ENCODE measurements around the gene NRXN3. TPM values are rescaled to one million over a fixed set of nuclear protein-coding genes. Genes with fewer than 3 reads are reported as not detected.
A peak's percentile ranks its signal among the peaks of the same experiment; 100 is the strongest.

NRXN3 gene
- total RNA-seq, 5 donors from 2014 or later (not counting 1 experiment from before 2014, with no cell fraction given), result not detected

- Mint-ChIP-seq H3K9me3 (no peaks in the 10 kb centered on the region), H3K4me1 (no peaks in the 10 kb centered on the region), H3K27ac (no peak overlapping the region), H3K27me3 (peaks cover 0 to 3% of the 10 kb centered on the region in 2 donors), H3K4me3 (no peak overlapping the region), H3K36me3 (no peaks in the 10 kb centered on the region)
- no peak for DNase-seq
- Histone ChIP-seq H3K4me1 (ENCODE audit: control insufficient read depth in 1 of 2, extremely low read depth in 1 of 2, insufficient read depth in 2 of 2, low read length in 2 of 2) (no peaks in the 10 kb centered on the region), H3K27me3 (replicated peaks in 1 of 2; ENCODE audit: control insufficient read depth in 2 of 2, extremely low read depth in 1 of 2, insufficient read depth in 2 of 2, low read length in 1 of 2) (peaks cover 0 to 2% of the 10 kb centered on the region in 2 experiments), H3K9me3 (no peaks in the 10 kb centered on the region), H3K27ac (ENCODE audit: low read length) (no peak overlapping the region), H3K36me3 (ENCODE audit: control insufficient read depth in 2 of 2, extremely low read depth in 1 of 2, insufficient read depth in 1 of 2, low read length in 1 of 2) (no peaks in the 10 kb centered on the region), H3K4me3 (ENCODE audit: control insufficient read depth in 1 of 2, extremely low read depth in 1 of 2, low read length in 1 of 2) (no peak overlapping the region)
- WGBS (ENCODE audit: insufficient coverage), result 67% methylated on average over 2 of the region's 4 CpGs
- ChIA-PET POLR2A (no interaction called here), CTCF (no interaction called here)
- no peak for ATAC-seq (replicated peaks in 1 of 4)
These were observed 192.8 kb downstream of the NRXN3 start for GRCh38 chr14:78363008-78363407.

- no peaks in the 10 kb centered on the region for H3K27me3 ChIP-seq (replicated peaks in 1 of 2; ENCODE audit: control insufficient read depth in 2 of 2, extremely low read depth in 1 of 2, insufficient read depth in 2 of 2, low read length in 1 of 2)
- H3K27ac Mint-ChIP-seq, result no peak overlapping the region
These were observed 197.2 kb downstream of the NRXN3 start for GRCh38 chr14:78367355-78367754.

DNA sequence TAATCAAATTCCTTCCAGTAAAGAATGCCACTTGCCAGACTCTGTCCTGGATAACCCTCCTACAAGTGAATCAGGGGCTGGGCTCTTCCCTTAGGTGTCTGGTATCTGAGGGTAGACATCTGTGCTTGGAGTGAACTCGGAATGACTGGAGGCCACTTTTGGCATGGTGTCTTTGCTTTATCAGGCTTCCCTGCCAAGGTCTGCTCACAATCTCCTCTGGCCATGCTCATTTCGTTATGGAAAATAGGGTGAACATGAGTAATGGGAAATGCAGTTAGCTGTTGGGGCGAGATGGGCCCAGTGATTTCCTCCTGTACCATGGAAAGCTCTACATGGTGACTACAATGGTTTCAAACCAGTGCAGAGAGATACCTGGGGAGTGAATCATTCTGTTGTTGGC is 212.9 kb downstream of the NRXN3 start:
- Histone ChIP-seq H3K4me1 (ENCODE audit: control insufficient read depth in 1 of 2, extremely low read depth in 1 of 2, insufficient read depth in 2 of 2, low read length in 2 of 2) (no peaks in the 10 kb centered on the region), H3K9me3 (no peaks in the 10 kb centered on the region), H3K4me3 (ENCODE audit: control insufficient read depth in 1 of 2, extremely low read depth in 1 of 2, low read length in 1 of 2) (no peak overlapping the region), H3K27me3 (replicated peaks in 1 of 2; ENCODE audit: control insufficient read depth in 2 of 2, extremely low read depth in 1 of 2, insufficient read depth in 2 of 2, low read length in 1 of 2) (no peaks in the 10 kb centered on the region), H3K36me3 (ENCODE audit: control insufficient read depth in 2 of 2, extremely low read depth in 1 of 2, insufficient read depth in 1 of 2, low read length in 1 of 2) (no peaks in the 10 kb centered on the region), H3K27ac (ENCODE audit: low read length) (no peak overlapping the region)
- no peak overlapping the region for H3K27ac Mint-ChIP-seq
- H3K36me3 Mint-ChIP-seq, result no peaks in the 10 kb centered on the region
- no peaks in the 10 kb centered on the region for H3K27me3 Mint-ChIP-seq
- no peak overlapping the region for H3K4me3 Mint-ChIP-seq
- H3K4me1 Mint-ChIP-seq, result no peaks in the 10 kb centered on the region
- POLR2A ChIA-PET, result no interaction called here
- WGBS (ENCODE audit: insufficient coverage), result 55% methylated on average over 2 of the region's 3 CpGs
- CTCF ChIA-PET, result no interaction called here
- no peak for ATAC-seq (replicated peaks in 1 of 4)
- DNase-seq, result no peak
- peaks cover 4 to 6% (median 5%) of the 10 kb centered on the region in 3 donors for H3K9me3 Mint-ChIP-seq

More at GRCh38 chr14:78367355-78367754, 197.2 kb downstream of the NRXN3 start:
- H3K4me3 Mint-ChIP-seq, result no peak overlapping the region
- no peaks in the 10 kb centered on the region for H3K9me3 ChIP-seq
- no peak overlapping the region for H3K4me3 ChIP-seq (ENCODE audit: control insufficient read depth in 1 of 2, extremely low read depth in 1 of 2, low read length in 1 of 2)
- ATAC-seq (replicated peaks in 1 of 4) (no peak), DNase-seq (no peak)
- H3K36me3 Mint-ChIP-seq, result no peaks in the 10 kb centered on the region
- peaks cover 0 to 7% of the 10 kb centered on the region in 2 donors for H3K27me3 Mint-ChIP-seq
- no peaks in the 10 kb centered on the region for H3K4me1 ChIP-seq (ENCODE audit: control insufficient read depth in 1 of 2, extremely low read depth in 1 of 2, insufficient read depth in 2 of 2, low read length in 2 of 2)
- POLR2A ChIA-PET, result no interaction called here
- H3K4me1 Mint-ChIP-seq, result no peaks in the 10 kb centered on the region
- H3K9me3 Mint-ChIP-seq, result peaks cover 0 to 3% (median 0%) of the 10 kb centered on the region in 3 donors
- no peak overlapping the region for H3K27ac ChIP-seq (ENCODE audit: low read length)
- CTCF ChIA-PET, result no interaction called here
- no peaks in the 10 kb centered on the region for H3K36me3 ChIP-seq (ENCODE audit: control insufficient read depth in 2 of 2, extremely low read depth in 1 of 2, insufficient read depth in 1 of 2, low read length in 1 of 2)

DNA sequence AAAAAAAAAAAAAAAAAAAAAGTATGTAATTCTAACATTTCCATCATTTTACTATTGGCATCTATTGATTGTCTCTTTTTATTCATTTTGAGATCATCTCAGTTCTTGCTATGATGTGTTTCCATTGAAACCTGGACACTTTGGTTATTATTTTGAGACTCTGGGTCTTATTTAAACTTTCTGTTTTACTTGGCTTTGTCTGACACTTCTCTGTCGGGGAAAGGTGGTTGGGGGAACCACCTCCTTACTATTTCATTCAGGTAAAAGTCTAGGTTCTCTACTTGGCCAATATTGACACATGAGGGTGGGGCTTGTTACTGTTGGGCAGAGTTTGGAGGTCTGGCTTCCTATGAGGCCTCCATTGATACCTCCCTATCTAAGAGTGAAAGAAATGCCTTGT is 228.0 kb downstream of the NRXN3 start:
- DNase-seq, result no peak
- Histone ChIP-seq H3K4me1 (ENCODE audit: control insufficient read depth in 1 of 2, extremely low read depth in 1 of 2, insufficient read depth in 2 of 2, low read length in 2 of 2) (no peaks in the 10 kb centered on the region), H3K27me3 (replicated peaks in 1 of 2; ENCODE audit: control insufficient read depth in 2 of 2, extremely low read depth in 1 of 2, insufficient read depth in 2 of 2, low read length in 1 of 2) (no peaks in the 10 kb centered on the region), H3K27ac (ENCODE audit: low read length) (no peak overlapping the region), H3K4me3 (ENCODE audit: control insufficient read depth in 1 of 2, extremely low read depth in 1 of 2, low read length in 1 of 2) (no peak overlapping the region), H3K9me3 (no peaks in the 10 kb centered on the region), H3K36me3 (ENCODE audit: control insufficient read depth in 2 of 2, extremely low read depth in 1 of 2, insufficient read depth in 1 of 2, low read length in 1 of 2) (no peaks in the 10 kb centered on the region)
- ChIA-PET POLR2A (no interaction called here), CTCF (no interaction called here)
- Mint-ChIP-seq H3K9me3 (peaks cover 0 to 5% (median 3%) of the 10 kb centered on the region in 3 donors), H3K4me3 (no peak overlapping the region), H3K27me3 (peaks cover 3 to 5% of the 10 kb centered on the region in 2 donors), H3K4me1 (no peaks in the 10 kb centered on the region), H3K27ac (no peak overlapping the region), H3K36me3 (no peaks in the 10 kb centered on the region)
- no peak for ATAC-seq (replicated peaks in 1 of 4)
- no CpG with 5 or more reads among the region's 1 CpG for WGBS (ENCODE audit: insufficient coverage)

DNA sequence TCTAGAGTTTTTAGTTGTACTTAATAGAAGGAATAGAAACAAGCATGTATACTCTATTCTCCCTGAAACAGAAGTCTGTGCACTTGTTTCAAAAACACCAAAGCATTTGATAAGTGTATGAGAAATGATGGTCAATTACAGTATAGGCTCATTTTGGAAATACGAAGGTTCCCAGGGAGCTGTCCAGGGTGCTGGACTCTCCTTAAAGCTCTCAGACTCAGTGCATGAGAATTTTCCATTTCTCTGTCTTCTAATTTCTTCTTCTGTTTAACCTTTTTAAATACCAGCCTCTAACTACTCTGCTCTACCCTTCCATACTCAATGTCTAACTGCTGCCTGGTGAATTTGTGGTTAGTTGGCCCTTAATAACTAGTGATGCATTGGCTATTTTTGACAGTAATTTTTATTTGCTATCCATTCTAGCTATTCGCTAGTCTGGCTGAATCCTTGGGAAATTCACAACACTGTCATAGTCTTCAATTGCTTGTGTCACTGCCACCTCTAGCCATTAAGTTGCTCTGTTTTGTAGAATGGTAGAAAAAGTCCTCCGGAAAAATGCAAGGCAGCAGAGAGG is 229.2 kb downstream of the NRXN3 start:
- no peak overlapping the region for H3K27ac Mint-ChIP-seq
- ATAC-seq (replicated peaks in 1 of 4) (no peak), DNase-seq (peak in 1 of 35 experiments; percentile 2)
- H3K36me3 Mint-ChIP-seq, result no peaks in the 10 kb centered on the region
- H3K27me3 Mint-ChIP-seq, result peaks cover 9% of the 10 kb centered on the region in 2 donors
- no peaks in the 10 kb centered on the region for H3K4me1 ChIP-seq (ENCODE audit: control insufficient read depth in 1 of 2, extremely low read depth in 1 of 2, insufficient read depth in 2 of 2, low read length in 2 of 2)
- no CpG with 5 or more reads among the region's 3 CpGs for WGBS (ENCODE audit: insufficient coverage)
- H3K4me1 Mint-ChIP-seq, result no peaks in the 10 kb centered on the region
- peaks cover 0 to 3% of the 10 kb centered on the region in 2 experiments for H3K27me3 ChIP-seq (replicated peaks in 1 of 2; ENCODE audit: control insufficient read depth in 2 of 2, extremely low read depth in 1 of 2, insufficient read depth in 2 of 2, low read length in 1 of 2)
- no peaks in the 10 kb centered on the region for H3K9me3 ChIP-seq
- peaks cover 0 to 5% (median 3%) of the 10 kb centered on the region in 3 donors for H3K9me3 Mint-ChIP-seq
- H3K36me3 ChIP-seq (ENCODE audit: control insufficient read depth in 2 of 2, extremely low read depth in 1 of 2, insufficient read depth in 1 of 2, low read length in 1 of 2), result no peaks in the 10 kb centered on the region
- no peak overlapping the region for H3K27ac ChIP-seq (ENCODE audit: low read length)
- no peak overlapping the region for H3K4me3 Mint-ChIP-seq
- ChIA-PET CTCF (no interaction called here), POLR2A (no interaction called here)
- no peak overlapping the region for H3K4me3 ChIP-seq (ENCODE audit: control insufficient read depth in 1 of 2, extremely low read depth in 1 of 2, low read length in 1 of 2)

DNA sequence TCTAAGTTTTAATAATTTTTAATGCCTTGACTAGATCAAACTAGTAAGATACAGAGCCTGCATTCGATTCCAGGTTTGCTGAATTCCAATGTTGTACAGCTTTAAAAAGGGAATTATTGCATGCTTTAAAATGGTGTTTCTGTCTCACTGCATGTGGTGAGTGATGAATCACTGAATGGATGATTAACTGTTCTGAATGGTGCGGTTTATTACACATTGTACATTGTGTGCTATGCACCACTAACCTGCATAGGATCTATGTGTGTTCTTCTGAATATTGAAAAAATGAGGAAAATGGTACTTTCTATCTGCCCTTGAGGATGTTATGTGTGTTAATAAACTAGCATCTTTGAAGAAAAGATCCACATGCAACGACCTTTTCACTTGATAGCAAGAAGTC is 231.7 kb downstream of the NRXN3 start:
- ChIA-PET CTCF (no interaction called here), POLR2A (no interaction called here)
- Mint-ChIP-seq H3K27ac (no peak overlapping the region), H3K36me3 (no peaks in the 10 kb centered on the region), H3K4me1 (no peaks in the 10 kb centered on the region), H3K4me3 (no peak overlapping the region), H3K9me3 (peaks cover 0 to 5% (median 3%) of the 10 kb centered on the region in 3 donors), H3K27me3 (peaks cover 13 to 19% of the 10 kb centered on the region in 2 donors)
- DNase-seq (no peak), ATAC-seq (replicated peaks in 1 of 4) (no peak)
- H3K27ac ChIP-seq (ENCODE audit: low read length), result no peak overlapping the region
- H3K4me1 ChIP-seq (ENCODE audit: control insufficient read depth in 1 of 2, extremely low read depth in 1 of 2, insufficient read depth in 2 of 2, low read length in 2 of 2), result no peaks in the 10 kb centered on the region
- H3K9me3 ChIP-seq, result no peaks in the 10 kb centered on the region
- no peak overlapping the region for H3K4me3 ChIP-seq (ENCODE audit: control insufficient read depth in 1 of 2, extremely low read depth in 1 of 2, low read length in 1 of 2)
- H3K27me3 ChIP-seq (replicated peaks in 1 of 2; ENCODE audit: control insufficient read depth in 2 of 2, extremely low read depth in 1 of 2, insufficient read depth in 2 of 2, low read length in 1 of 2), result peaks cover 0 to 3% of the 10 kb centered on the region in 2 experiments
- 100% methylated on average over 1 of the region's 3 CpGs for WGBS (ENCODE audit: insufficient coverage)
- H3K36me3 ChIP-seq (ENCODE audit: control insufficient read depth in 2 of 2, extremely low read depth in 1 of 2, insufficient read depth in 1 of 2, low read length in 1 of 2), result no peaks in the 10 kb centered on the region
